Astrocyte of the spinal cord (primary cell): ENCODE measurements around the gene RNF144A.
A peak's percentile ranks its signal among the peaks of the same experiment; 100 is the strongest.

Experiments used
- DNase-seq: peaks from one replicate; pipeline ENCODE4 v3.0.0; 2011; ENCODE audit warnings: low read depth, low spot score
- H3K4me3 ChIP-seq: 2 replicates; pipeline ENCODE4 v1.5.1; 2011; ENCODE audit warnings: low read depth, mild to moderate bottlenecking, low read length, moderate library complexity
- in situ Hi-C: cut with HindIII; loops from 2 replicates; pipeline ENCODE4 v1.10.0; 2017; ENCODE audit warnings: low sequenced_read_pairs
- TF ChIP-seq, protein P1 (sequence below): IDR thresholded peaks from 2 replicates; pipeline ENCODE4 v1.5.1; 2012; ENCODE audit warnings: low read depth, mild to moderate bottlenecking, low read length, inconsistent platforms

Gene RNF144A

GRCh38 chr2:6978991-6979390 lies 61.8 kb downstream of the RNF144A start:
- no peak for DNase-seq
- no peak overlapping the region for H3K4me3 ChIP-seq
- TF ChIP-seq, protein P1, sequence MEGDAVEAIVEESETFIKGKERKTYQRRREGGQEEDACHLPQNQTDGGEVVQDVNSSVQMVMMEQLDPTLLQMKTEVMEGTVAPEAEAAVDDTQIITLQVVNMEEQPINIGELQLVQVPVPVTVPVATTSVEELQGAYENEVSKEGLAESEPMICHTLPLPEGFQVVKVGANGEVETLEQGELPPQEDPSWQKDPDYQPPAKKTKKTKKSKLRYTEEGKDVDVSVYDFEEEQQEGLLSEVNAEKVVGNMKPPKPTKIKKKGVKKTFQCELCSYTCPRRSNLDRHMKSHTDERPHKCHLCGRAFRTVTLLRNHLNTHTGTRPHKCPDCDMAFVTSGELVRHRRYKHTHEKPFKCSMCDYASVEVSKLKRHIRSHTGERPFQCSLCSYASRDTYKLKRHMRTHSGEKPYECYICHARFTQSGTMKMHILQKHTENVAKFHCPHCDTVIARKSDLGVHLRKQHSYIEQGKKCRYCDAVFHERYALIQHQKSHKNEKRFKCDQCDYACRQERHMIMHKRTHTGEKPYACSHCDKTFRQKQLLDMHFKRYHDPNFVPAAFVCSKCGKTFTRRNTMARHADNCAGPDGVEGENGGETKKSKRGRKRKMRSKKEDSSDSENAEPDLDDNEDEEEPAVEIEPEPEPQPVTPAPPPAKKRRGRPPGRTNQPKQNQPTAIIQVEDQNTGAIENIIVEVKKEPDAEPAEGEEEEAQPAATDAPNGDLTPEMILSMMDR: no peak
- in situ Hi-C loops: no loop called here

DNA sequence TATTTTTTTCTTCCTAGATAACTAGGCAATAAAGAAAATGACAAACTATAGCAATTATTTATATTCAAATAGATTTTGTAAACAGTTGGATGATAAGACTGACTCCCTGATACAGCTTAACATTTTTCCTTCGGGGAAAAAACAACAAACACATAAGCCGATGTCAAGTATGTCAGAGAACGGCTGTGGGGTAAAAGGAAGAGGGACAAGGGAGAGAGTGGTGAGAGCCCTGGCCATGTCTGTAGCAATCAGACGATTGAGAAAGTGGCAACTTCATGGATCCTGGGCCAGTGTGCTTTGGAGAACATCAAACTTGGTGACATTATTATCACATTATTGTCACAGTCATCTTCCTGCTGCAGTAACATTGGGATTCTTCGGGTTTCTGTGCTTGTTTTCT lies 65.2 kb downstream of the RNF144A start:
- TF ChIP-seq, protein P1: no peak
- in situ Hi-C loops: no loop called here
- DNase-seq: no peak
- H3K4me3 ChIP-seq: no peak overlapping the region

DNA sequence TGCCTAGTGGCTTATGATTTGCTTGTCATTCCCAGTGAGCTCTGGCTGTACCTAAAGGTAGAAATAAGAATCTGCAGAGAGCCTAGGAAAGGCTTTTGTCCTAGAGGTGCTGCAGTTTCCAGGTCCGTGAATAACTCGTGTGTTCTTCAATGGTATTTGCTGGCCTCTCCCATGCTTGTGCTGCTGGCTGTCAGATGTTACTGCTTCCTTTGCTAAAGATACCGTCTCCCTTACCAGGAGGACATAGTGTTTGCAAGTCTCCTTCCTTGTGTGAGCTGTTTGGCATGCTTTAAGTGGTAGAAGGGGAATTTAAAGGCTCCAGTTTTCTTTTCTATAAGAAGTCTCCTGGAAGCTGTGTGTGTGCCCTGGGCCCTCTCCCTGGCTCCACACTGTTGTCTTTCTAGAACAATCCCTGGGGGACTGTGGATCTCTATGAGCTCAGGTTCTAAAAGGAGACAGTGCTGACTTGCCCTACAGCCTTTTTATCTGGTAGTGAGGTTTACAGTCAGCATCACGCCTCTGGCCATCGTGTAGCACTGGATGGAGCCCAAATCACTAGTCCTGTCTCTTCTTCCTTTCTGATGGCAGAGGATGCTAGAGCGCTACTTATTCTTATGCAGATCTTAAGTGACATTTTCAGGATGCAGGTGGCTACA lies 65.8 kb downstream of the RNF144A start:
- no peak for DNase-seq
- no peak overlapping the region for H3K4me3 ChIP-seq
- TF ChIP-seq, protein P1: no peak
- in situ Hi-C loops: no loop called here

DNA sequence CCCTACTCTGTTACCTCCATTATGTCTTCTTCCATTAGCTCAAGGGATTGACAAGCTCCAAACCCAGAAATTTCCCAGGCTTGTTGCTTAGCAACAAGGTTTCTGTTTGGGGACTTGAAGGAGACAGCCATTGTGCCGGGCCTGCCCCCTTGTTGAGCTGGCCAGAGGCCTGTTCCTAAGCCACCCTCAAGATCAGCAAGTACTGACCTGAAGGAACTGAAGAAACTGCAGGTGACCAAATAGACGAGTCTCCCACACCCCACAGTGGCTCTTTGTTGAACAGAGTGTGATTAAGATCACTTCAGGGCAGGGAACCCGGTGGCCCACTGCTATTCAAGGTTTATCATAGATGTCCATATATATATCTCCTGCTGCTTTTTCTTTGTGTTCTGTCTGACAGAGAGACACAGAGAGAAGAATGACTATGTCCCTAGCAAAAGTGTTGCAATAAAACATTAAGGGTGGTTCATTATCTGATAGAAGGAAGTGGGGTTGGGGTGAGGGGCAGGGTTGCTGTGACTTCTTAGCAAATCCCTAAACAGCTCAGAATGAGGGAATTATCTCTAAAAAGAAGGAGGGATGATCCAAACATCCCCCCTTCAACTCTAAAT lies 69.2 kb downstream of the RNF144A start:
- no peak overlapping the region for H3K4me3 ChIP-seq
- TF ChIP-seq, protein P1: no peak
- peak; percentile 39 for DNase-seq
- in situ Hi-C loops: no loop called here

DNA sequence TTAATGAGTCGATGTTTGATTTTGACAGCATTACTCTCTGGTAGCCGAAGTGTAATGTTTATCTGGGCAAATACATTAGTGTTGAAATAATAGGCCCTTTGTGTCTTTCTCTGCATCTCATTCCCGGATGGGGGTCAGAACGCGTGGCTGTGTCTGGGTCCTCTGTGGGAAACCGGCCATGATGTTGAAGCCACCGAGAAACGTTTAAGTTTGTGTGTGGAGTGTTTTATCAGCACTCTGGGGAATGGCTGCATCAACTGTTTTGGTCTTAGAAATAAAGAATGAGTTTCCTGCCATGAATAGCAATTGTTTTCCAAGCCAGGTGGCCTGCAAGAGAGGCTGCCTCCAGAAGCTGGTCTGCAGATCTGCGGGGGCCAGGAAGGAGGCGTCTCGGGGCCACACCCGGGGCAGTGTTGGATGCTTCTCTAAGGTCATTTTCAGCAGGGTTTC lies 69.7 kb downstream of the RNF144A start:
- TF ChIP-seq, protein P1: no peak
- in situ Hi-C loops: no loop called here
- no peak overlapping the region for H3K4me3 ChIP-seq
- DNase-seq: peak; percentile 26

DNA sequence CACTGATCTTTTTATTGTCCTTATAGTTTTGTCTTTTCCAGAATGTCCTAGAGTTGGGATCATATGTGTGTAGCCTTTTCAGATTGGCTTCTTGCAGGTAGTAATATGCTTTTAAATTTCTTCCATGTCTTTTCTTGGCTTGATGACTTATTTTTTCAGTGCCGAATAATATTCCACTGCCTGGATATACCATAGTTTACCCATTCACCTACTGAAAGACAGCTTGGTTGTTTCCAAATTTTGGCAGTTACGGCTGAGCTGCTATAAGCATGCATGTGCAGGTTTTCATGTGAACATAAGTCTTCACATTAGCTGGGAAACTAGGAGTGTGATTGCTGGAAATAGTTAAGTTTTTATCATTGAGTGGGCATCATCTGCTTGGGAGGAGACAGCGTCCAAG lies 73.7 kb downstream of the RNF144A start:
- TF ChIP-seq, protein P1: no peak
- DNase-seq: no peak
- no peak overlapping the region for H3K4me3 ChIP-seq
- in situ Hi-C loops: no loop called here
